PC-3 (cell line): Measurements from ENCODE around the gene SCN4B.

Experiments used
- CTCF ChIP-seq: fragments of 300-600 bp; sonication (generic); conservative IDR thresholded peaks from 2 replicates; pipeline ENCODE4 v1.5.1; 2017; ENCODE audit warnings: antibody characterized with exemption, low read depth, mild to moderate bottlenecking, low read length
- EZH2 ChIP-seq: fragments of 300-600 bp; sonication (generic); IDR thresholded peaks from one replicate; pipeline ENCODE4 v1.6.1; 2017; ENCODE audit warnings: antibody characterized with exemption, mild to moderate bottlenecking, low read length; ENCODE audit not compliant: unreplicated experiment
- EZH2phosphoT487 ChIP-seq: fragments of 300-600 bp; sonication (generic); IDR thresholded peaks from 2 replicates; pipeline ENCODE4 v1.6.1; 2018; ENCODE audit warnings: mild to moderate bottlenecking, antibody characterized with exemption, low read length, borderline replicate concordance

- no peak for TF ChIP-seq EZH2
- TF ChIP-seq CTCF: no peak
- TF ChIP-seq EZH2phosphoT487: no peak
These were observed 59.6 kb downstream of the SCN4B start for GRCh38 chr11:118092907-118093571.
